Cardiac fibroblast (primary cell): ENCODE results near the gene ZNF746.

Source experiments
- DNase-seq, 2 donors: peaks; one replicate each; pipeline versions ENCODE4 v3.0.0 to v3.0.0-alpha.2; 2010; ENCODE audit warnings: low read depth in 2 of 2
- H3K4me3 ChIP-seq, 2 donors: replicated peaks in 1 of 2; 1 replicate in 1 of 2; 2 replicates in 1 of 2; pipeline ENCODE4 v1.5.1; 2011; ENCODE audit warnings: low read depth in 2 of 2, low read length in 2 of 2, mild to moderate bottlenecking in 2 of 2, moderate library complexity in 1 of 2
- TF ChIP-seq, protein P1 (sequence below): IDR thresholded peaks from one replicate; pipeline ENCODE4 v1.5.1; 2011; ENCODE audit warnings: low read depth, mild to moderate bottlenecking, low read length, inconsistent platforms

ZNF746 gene

DNA sequence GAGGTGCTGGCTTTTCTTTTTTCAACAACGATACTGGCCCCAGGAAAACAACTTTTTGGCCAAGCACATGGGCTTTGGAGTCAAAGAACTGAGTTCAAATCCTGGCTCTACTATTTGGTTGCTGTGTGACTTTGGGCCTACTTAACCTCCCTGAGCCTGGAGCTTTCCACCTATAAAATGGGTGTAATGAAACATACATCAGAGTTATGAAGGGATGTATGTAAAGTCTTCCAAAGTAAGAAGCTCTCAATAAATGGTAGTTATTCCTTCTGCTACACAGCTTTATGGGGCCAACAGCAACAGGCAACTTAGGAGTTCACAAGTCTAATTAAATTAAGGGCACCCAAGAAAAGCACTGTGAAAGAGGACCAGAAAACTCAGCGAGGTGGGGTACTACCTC lies 69.7 kb downstream of the ZNF746 start:
- TF ChIP-seq, protein P1, sequence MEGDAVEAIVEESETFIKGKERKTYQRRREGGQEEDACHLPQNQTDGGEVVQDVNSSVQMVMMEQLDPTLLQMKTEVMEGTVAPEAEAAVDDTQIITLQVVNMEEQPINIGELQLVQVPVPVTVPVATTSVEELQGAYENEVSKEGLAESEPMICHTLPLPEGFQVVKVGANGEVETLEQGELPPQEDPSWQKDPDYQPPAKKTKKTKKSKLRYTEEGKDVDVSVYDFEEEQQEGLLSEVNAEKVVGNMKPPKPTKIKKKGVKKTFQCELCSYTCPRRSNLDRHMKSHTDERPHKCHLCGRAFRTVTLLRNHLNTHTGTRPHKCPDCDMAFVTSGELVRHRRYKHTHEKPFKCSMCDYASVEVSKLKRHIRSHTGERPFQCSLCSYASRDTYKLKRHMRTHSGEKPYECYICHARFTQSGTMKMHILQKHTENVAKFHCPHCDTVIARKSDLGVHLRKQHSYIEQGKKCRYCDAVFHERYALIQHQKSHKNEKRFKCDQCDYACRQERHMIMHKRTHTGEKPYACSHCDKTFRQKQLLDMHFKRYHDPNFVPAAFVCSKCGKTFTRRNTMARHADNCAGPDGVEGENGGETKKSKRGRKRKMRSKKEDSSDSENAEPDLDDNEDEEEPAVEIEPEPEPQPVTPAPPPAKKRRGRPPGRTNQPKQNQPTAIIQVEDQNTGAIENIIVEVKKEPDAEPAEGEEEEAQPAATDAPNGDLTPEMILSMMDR: no peak
- DNase-seq: no peak
- H3K4me3 ChIP-seq: no peak overlapping the region

DNA sequence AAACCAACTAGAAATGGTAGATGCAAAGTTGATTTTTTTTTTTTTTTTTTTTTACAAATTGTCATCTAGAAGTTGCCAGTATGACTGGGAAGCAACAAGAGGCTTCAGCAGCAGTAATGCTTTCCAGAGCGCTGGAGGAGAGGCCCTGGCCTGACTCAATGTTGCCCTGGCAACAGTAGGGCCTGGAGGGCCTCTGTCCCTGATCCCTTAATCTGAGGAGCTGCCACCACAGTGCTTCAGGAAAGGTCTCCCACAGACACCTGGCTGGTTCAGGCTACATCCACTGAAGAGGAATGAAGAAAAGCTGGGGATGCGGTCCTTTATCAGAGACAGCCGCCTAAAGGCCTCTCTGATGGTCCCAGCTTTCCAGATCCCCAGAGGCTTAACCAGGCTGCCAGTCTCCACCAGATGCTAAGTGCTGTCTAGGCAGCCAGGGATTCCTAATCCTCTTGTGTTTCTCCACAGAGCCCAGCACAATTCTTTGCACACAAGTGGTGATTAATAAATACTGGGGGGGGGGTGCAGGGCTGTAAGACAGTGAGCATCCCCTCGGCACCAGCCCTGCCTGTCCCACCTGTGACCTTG lies 70.4 kb downstream of the ZNF746 start:
- no peak overlapping the region for H3K4me3 ChIP-seq
- TF ChIP-seq, protein P1: no peak
- DNase-seq: no peak

DNA sequence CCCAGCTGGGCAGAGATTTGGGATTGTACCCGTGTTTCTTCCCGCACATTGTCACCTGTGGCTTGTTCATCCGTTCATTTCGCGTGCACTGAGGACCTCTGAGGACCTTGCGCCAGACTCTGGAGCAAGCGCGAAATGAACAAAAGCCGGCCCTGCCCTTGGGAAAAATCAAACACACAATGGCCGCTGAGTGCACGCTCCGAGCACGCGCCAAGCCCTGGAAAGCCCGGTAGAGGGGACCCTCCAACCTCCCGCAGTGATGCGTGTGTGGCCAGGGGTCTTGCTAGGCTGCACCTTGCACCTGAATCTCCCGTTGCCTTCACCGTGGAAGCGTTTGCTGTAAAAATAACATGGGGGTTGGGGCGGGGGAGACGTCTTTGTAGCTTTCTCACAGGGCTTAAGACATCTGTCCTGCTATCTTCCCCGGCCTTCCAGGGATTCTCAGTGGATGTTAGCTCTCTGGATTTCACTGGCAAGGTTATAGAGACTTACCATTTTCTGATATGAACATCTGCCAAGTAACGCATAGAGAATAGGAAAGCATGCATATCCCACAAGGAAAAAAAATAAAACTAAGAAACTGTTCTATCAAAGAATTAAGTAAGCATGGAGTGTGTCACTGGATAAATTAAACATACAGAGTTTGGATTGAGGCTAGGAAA lies 74.0 kb downstream of the ZNF746 start:
- DNase-seq: no peak
- H3K4me3 ChIP-seq: peak overlapping the region in 1 of 2 donors; percentile 3
- TF ChIP-seq, protein P1: no peak

DNA sequence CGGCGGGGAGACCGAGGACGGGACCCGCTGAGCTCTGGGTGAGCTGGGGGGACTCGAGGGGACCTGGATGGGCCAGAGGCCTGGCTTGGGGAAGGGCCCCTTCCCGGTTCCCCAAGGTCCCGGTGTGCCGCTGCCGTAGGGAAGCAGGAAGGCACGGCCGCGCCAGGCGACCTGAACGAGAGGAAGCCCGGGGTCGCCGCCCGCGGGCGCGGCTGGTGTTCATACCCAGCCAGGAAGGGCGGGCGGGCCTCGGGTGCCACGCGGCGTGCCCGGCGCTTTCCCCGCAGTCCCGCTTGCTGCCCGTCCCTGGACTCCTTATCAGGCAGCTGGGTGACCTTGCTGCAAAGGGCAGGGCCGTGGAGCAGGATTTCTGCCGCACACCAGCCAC lies 74.7 kb downstream of the ZNF746 start:
- TF ChIP-seq, protein P1: no peak
- DNase-seq: no peak
- H3K4me3 ChIP-seq: peak overlapping the region; percentile 29 to 34
